ENCODE data around the gene MACC1.
"Not testable (repeated sequence)": the region's sequence is repeated elsewhere in the genome, so short reads cannot be mapped to it uniquely, and the experiment has no call there.

MACC1 gene

GRCh38 chr7:20190560-20191390, 26.4 kb downstream of the MACC1 start:
- no peak for DNase-seq (ENCODE audit: extremely low read depth, low read depth)
- TF ChIP-seq, protein P1, sequence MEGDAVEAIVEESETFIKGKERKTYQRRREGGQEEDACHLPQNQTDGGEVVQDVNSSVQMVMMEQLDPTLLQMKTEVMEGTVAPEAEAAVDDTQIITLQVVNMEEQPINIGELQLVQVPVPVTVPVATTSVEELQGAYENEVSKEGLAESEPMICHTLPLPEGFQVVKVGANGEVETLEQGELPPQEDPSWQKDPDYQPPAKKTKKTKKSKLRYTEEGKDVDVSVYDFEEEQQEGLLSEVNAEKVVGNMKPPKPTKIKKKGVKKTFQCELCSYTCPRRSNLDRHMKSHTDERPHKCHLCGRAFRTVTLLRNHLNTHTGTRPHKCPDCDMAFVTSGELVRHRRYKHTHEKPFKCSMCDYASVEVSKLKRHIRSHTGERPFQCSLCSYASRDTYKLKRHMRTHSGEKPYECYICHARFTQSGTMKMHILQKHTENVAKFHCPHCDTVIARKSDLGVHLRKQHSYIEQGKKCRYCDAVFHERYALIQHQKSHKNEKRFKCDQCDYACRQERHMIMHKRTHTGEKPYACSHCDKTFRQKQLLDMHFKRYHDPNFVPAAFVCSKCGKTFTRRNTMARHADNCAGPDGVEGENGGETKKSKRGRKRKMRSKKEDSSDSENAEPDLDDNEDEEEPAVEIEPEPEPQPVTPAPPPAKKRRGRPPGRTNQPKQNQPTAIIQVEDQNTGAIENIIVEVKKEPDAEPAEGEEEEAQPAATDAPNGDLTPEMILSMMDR (IDR thresholded peaks at IDR 0.05; ENCODE audit: low read depth, low read length): no peak

- no peak for DNase-seq (ENCODE audit: extremely low read depth, low read depth)
- TF ChIP-seq, protein P1 (IDR thresholded peaks at IDR 0.05; ENCODE audit: low read depth, low read length): no peak
These were observed 27.3 kb downstream of the MACC1 start for GRCh38 chr7:20189852-20190251.

DNA sequence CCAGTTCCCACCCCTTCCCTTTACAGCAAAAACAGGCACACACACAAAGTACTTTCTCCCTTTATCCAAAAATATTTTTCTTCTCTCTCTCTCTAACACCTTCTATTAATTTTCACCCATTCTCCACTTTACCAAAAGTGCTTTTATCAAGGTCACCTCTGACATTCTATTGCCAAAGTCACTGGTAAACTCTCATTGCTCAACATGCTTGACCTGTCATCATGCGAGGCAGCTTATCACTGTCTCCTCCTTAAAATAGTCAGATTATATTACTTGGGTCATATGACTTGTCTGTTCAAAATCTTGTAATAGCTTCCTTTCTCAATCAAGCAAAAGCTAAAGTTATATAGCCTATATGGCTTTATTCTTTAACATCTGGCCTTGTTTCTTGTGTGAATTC, 28.6 kb downstream of the MACC1 start:
- no peak for DNase-seq (ENCODE audit: extremely low read depth, low read depth)
- TF ChIP-seq, protein P1 (IDR thresholded peaks at IDR 0.05; ENCODE audit: low read depth, low read length): no peak

GRCh38 chr7:20187850-20188249, 29.3 kb downstream of the MACC1 start:
- not testable (repeated sequence) for DNase-seq (ENCODE audit: extremely low read depth, low read depth)

- TF ChIP-seq, protein P1 (IDR thresholded peaks at IDR 0.05; ENCODE audit: low read depth, low read length): no peak
- no peak for DNase-seq (ENCODE audit: extremely low read depth, low read depth)
These were observed 31.2 kb downstream of the MACC1 start for GRCh38 chr7:20185988-20186387.

GRCh38 chr7:20183086-20183485, 34.1 kb downstream of the MACC1 start:
- TF ChIP-seq, protein P1 (IDR thresholded peaks at IDR 0.05; ENCODE audit: low read depth, low read length): no peak

DNA sequence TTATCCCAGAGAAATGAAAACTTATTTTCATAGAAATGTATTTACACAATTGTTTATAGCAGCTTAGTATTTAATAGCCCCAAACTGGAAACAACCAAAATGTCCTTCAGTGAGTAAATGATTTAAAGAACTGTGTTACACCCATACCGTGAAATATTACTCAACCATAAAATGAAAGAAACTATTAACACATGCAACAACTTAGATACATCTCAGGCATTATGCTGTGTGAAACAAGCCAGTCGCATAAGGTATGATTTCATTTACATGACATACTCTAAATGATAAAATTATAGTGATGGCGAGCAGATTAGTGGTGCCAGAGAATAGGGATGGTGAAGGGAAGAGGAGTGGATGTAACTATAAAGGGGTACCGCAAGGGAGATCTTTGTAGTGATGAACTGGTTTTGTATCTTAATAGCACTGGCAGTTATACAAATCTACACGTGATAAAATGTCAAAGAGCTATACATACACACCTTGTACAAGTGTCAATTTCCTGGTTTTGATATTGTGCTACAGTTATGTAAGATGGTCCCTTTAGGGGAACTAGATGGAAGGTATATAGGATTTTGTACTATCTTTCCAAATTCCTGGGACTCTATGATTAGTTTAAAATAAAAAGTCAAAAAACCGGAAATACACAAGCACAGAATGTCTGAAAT, 40.5 kb downstream of the MACC1 start:
- DNase-seq (ENCODE audit: extremely low read depth, low read depth): no peak
- TF ChIP-seq, protein P1 (IDR thresholded peaks at IDR 0.05; ENCODE audit: low read depth, low read length): no peak

More at GRCh38 chr7:20183086-20183485, 34.1 kb downstream of the MACC1 start:
- no peak for DNase-seq (ENCODE audit: extremely low read depth, low read depth)
